ENCODE measurements around the gene TRIM27.
A peak's percentile ranks its signal among the peaks of the same experiment; 100 is the strongest.
"Not testable (repeated sequence)": the region's sequence is repeated elsewhere in the genome, so short reads cannot be mapped to it uniquely, and the experiment has no call there.

Gene TRIM27

DNA sequence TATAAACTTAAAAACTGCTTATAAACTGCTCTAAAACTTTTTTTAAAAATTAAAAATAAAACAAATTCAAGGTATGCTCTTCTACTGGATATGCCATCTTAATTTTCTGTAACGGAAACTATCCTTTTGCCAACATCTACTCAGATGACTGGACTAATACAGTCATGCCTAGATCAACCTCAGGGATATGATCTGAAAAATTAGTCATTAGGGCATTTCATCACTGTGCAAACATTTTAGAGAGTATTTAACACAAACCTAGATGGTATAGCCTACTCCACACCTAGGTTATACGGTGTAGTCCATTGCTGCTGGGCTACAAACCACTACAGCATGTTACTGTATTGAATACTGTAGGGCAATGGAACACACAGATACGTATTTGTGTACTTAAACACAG lies 64.8 kb downstream of the TRIM27 start:
- TF ChIP-seq, protein P1, sequence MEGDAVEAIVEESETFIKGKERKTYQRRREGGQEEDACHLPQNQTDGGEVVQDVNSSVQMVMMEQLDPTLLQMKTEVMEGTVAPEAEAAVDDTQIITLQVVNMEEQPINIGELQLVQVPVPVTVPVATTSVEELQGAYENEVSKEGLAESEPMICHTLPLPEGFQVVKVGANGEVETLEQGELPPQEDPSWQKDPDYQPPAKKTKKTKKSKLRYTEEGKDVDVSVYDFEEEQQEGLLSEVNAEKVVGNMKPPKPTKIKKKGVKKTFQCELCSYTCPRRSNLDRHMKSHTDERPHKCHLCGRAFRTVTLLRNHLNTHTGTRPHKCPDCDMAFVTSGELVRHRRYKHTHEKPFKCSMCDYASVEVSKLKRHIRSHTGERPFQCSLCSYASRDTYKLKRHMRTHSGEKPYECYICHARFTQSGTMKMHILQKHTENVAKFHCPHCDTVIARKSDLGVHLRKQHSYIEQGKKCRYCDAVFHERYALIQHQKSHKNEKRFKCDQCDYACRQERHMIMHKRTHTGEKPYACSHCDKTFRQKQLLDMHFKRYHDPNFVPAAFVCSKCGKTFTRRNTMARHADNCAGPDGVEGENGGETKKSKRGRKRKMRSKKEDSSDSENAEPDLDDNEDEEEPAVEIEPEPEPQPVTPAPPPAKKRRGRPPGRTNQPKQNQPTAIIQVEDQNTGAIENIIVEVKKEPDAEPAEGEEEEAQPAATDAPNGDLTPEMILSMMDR (IDR thresholded peaks at IDR 0.05; ENCODE audit: insufficient read depth, low read length) = no peak
- TF ChIP-seq SPI1 (IDR thresholded peaks at IDR 0.05; ENCODE audit: borderline replicate concordance, low read depth) (no peak), POLR2AphosphoS5 (IDR thresholded peaks at IDR 0.05; ENCODE audit: low read depth) (no peak), GABPA (IDR thresholded peaks at IDR 0.05; ENCODE audit: low read depth) (no peak)
- TF ChIP-seq, protein P2, sequence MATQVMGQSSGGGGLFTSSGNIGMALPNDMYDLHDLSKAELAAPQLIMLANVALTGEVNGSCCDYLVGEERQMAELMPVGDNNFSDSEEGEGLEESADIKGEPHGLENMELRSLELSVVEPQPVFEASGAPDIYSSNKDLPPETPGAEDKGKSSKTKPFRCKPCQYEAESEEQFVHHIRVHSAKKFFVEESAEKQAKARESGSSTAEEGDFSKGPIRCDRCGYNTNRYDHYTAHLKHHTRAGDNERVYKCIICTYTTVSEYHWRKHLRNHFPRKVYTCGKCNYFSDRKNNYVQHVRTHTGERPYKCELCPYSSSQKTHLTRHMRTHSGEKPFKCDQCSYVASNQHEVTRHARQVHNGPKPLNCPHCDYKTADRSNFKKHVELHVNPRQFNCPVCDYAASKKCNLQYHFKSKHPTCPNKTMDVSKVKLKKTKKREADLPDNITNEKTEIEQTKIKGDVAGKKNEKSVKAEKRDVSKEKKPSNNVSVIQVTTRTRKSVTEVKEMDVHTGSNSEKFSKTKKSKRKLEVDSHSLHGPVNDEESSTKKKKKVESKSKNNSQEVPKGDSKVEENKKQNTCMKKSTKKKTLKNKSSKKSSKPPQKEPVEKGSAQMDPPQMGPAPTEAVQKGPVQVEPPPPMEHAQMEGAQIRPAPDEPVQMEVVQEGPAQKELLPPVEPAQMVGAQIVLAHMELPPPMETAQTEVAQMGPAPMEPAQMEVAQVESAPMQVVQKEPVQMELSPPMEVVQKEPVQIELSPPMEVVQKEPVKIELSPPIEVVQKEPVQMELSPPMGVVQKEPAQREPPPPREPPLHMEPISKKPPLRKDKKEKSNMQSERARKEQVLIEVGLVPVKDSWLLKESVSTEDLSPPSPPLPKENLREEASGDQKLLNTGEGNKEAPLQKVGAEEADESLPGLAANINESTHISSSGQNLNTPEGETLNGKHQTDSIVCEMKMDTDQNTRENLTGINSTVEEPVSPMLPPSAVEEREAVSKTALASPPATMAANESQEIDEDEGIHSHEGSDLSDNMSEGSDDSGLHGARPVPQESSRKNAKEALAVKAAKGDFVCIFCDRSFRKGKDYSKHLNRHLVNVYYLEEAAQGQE (IDR thresholded peaks at IDR 0.05; ENCODE audit: insufficient replicate concordance, low read depth) = no peak
- no peak for DNase-seq (ENCODE audit: low read depth in 1 of 2, low spot score in 1 of 2)
- H3K27ac ChIP-seq (replicated peaks) = no peak overlapping the region

DNA sequence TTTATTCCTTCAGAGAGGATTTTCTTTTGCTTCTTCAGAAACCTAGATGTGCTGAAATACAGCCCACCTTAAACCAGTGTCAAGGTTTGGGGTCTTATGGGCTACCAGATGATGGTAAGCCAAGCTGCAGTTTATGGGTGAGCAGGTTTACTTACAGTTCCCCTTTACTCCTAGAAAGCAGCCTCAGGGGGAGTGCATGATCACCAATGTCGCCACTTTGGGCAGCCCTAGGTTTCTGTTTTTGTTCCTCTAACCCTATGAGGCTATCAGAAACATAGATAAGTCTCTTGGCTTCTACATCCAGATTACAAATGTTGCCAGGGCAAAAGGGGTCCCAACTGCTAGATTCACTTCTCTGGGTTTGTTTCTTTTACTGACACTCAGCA lies 67.2 kb downstream of the TRIM27 start:
- Histone ChIP-seq H3K27me3 (ENCODE audit: insufficient read depth, poor library complexity, severe bottlenecking) (no peaks in the 10 kb centered on the region), H3K4me3 (replicated peaks; ENCODE audit: insufficient read depth, low read length) (no peak overlapping the region), H3K27ac (replicated peaks) (no peak overlapping the region)
- DNase-seq (ENCODE audit: low read depth in 1 of 2, low spot score in 1 of 2) = no peak
- TF ChIP-seq POLR2AphosphoS5 (IDR thresholded peaks at IDR 0.05; ENCODE audit: low read depth) (no peak), SPI1 (IDR thresholded peaks at IDR 0.05; ENCODE audit: borderline replicate concordance, low read depth) (peak; percentile 2; the same call in 1 of the 2 replicates)
- TF ChIP-seq, protein P2 (IDR thresholded peaks at IDR 0.05; ENCODE audit: insufficient replicate concordance, low read depth) = no peak

More for the DNA sequence above, 64.8 kb downstream of the TRIM27 start:
- Histone ChIP-seq H3K27me3 (ENCODE audit: insufficient read depth, poor library complexity, severe bottlenecking) (no peaks in the 10 kb centered on the region), H3K4me3 (replicated peaks; ENCODE audit: insufficient read depth, low read length) (no peak overlapping the region)

DNA sequence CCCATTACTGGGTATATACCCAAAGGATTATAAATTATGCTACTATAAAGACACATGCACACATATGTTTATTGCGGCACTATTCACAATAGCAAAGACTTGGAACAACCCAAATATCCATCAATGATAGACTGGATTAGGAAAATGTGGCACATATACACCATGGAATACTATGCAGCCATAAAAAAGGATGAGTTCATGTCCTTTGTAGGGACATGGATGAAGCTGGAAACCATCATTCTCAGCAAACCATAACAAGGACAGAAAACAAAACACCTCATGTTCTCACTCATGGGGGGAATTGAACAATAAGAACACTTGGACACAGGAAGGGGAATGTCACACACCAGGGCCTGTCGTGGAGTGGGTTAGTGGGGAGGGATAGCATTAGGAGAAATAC lies 69.4 kb downstream of the TRIM27 start:
- DNase-seq (ENCODE audit: low read depth in 1 of 2, low spot score in 1 of 2); H3K4me3 ChIP-seq (replicated peaks; ENCODE audit: insufficient read depth, low read length); H3K27me3 ChIP-seq (ENCODE audit: insufficient read depth, poor library complexity, severe bottlenecking); H3K27ac ChIP-seq (replicated peaks): not testable (repeated sequence)
